WTC11 (cell line): ENCODE data around the gene DIAPH1. TPM values are rescaled to one million over a fixed set of nuclear protein-coding genes. Genes with fewer than 3 reads are reported as not detected.

Source experiments
- ATAC-seq: fragments of 200-7000 bp; cut with Tn5 transposase; 2 replicates; pipeline ENCODE4 v1.10.0; 2021; ENCODE audit warnings: mild to moderate bottlenecking, moderate library complexity
- CTCF ChIA-PET: fragments of 300-600 bp; sonication (Branson Sonifier 250); formaldehyde crosslinking; loops from one replicate; lab custom pipeline; 2021; ENCODE audit warnings: antibody characterized with exemption; lab: Charles Lee
- POLR2A ChIA-PET: fragments of 350-600 bp; sonication (Branson Sonifier 250); formaldehyde crosslinking; loops from one replicate; lab custom pipeline; 2021; ENCODE audit warnings: antibody characterized with exemption; lab: Charles Lee
- DNase-seq: peaks from one replicate; pipeline ENCODE4 v3.0.0; 2021; ENCODE audit warnings: low spot score
- H3K27ac Mint-ChIP-seq: 2 replicates; pipeline ENCODE4 v1.8.0; 2021; ENCODE audit warnings: mixed read lengths
- H3K27me3 Mint-ChIP-seq: 2 replicates; pipeline ENCODE4 v1.8.0; 2021; ENCODE audit warnings: low read depth, mild to moderate bottlenecking, moderate library complexity, mixed read lengths
- H3K36me3 Mint-ChIP-seq: 2 replicates; pipeline ENCODE4 v1.8.0; 2021; ENCODE audit warnings: mixed read lengths
- H3K4me1 Mint-ChIP-seq: 2 replicates; pipeline ENCODE4 v1.8.0; 2022; ENCODE audit warnings: mixed read lengths
- H3K4me3 Mint-ChIP-seq: 2 replicates; pipeline ENCODE4 v1.8.0; 2021; ENCODE audit warnings: mild to moderate bottlenecking, moderate library complexity, mixed read lengths
- H3K9me3 Mint-ChIP-seq: 2 replicates; pipeline ENCODE4 v1.8.0; 2021; ENCODE audit warnings: mixed read lengths
- E2F4 ChIP-seq: sonication (generic); formaldehyde crosslinking; IDR thresholded peaks from 2 replicates; pipeline ENCODE4 v1.8.1; 2022; ENCODE audit warnings: low read depth, mild to moderate bottlenecking, moderate library complexity, missing genetic modification reagents, borderline replicate concordance
- ESRRA ChIP-seq: sonication (generic); formaldehyde crosslinking; IDR thresholded peaks from 2 replicates; pipeline ENCODE4 v1.8.1; 2022; ENCODE audit warnings: mild to moderate bottlenecking, missing genetic modification reagents, borderline replicate concordance
- FOXP1 ChIP-seq: sonication (generic); formaldehyde crosslinking; IDR thresholded peaks from 2 replicates; pipeline ENCODE4 v1.8.0; 2022; ENCODE audit warnings: missing genetic modification reagents, mild to moderate bottlenecking, moderate library complexity, borderline replicate concordance
- GRHL2 ChIP-seq: fragments of 250-450 bp; sonication (Bioruptor Pico); IDR thresholded peaks from 2 replicates; pipeline ENCODE4 v1.8.0; 2022; ENCODE audit warnings: mild to moderate bottlenecking, moderate library complexity; ENCODE audit not compliant: insufficient replicate concordance, severe bottlenecking
- GTF2I ChIP-seq: fragments of 250-450 bp; sonication (Bioruptor Pico); conservative IDR thresholded peaks from 2 replicates; pipeline ENCODE4 v1.4.0; 2021; ENCODE audit warnings: mild to moderate bottlenecking
- JAZF1 ChIP-seq: fragments of 250-450 bp; sonication (Bioruptor Pico); IDR thresholded peaks from 2 replicates; pipeline ENCODE4 v1.9.0; 2021; ENCODE audit warnings: moderate library complexity, mild to moderate bottlenecking, inconsistent platforms
- NFE2L1 ChIP-seq: sonication (generic); formaldehyde crosslinking; IDR thresholded peaks from 2 replicates; pipeline ENCODE4 v1.8.1; 2023; ENCODE audit warnings: missing genetic modification reagents
- NR2C2 ChIP-seq: sonication (generic); formaldehyde crosslinking; IDR thresholded peaks from 2 replicates; pipeline ENCODE4 v1.8.0; 2022; ENCODE audit warnings: mild to moderate bottlenecking, missing genetic modification reagents
- PREB ChIP-seq: sonication (generic); formaldehyde crosslinking; IDR thresholded peaks from 2 replicates; pipeline ENCODE4 v1.8.1; 2022; ENCODE audit warnings: mild to moderate bottlenecking, missing genetic modification reagents, moderate library complexity, borderline replicate concordance
- RELA ChIP-seq: sonication (generic); formaldehyde crosslinking; IDR thresholded peaks from 2 replicates; pipeline ENCODE4 v1.8.1; 2022; ENCODE audit warnings: missing genetic modification reagents, mild to moderate bottlenecking, borderline replicate concordance
- TP53 ChIP-seq: sonication (generic); formaldehyde crosslinking; IDR thresholded peaks from 2 replicates; pipeline ENCODE4 v1.8.1; 2023; ENCODE audit warnings: mild to moderate bottlenecking, missing genetic modification reagents
- ZNF232 ChIP-seq: sonication (generic); formaldehyde crosslinking; IDR thresholded peaks from 2 replicates; pipeline ENCODE4 v1.8.0; 2022; ENCODE audit warnings: mild to moderate bottlenecking, missing genetic modification reagents
- ZNF423 ChIP-seq: fragments of 250-450 bp; sonication (Bioruptor Pico); IDR thresholded peaks from 2 replicates; pipeline ENCODE4 v2.1.2; 2022; ENCODE audit warnings: mild to moderate bottlenecking, moderate library complexity
- ZNF671 ChIP-seq: fragments of 250-450 bp; sonication (Bioruptor Pico); IDR thresholded peaks from 2 replicates; pipeline ENCODE4 v1.8.0; 2021; ENCODE audit warnings: mild to moderate bottlenecking
- total RNA-seq: library from RNA; stranded (reverse); gene quantifications from 3 replicates; pipeline ENCODE4 v1.2.3, GENCODE V29; 2021
- TF ChIP-seq, protein P1 (sequence below): sonication (generic); formaldehyde crosslinking; IDR thresholded peaks from 2 replicates; pipeline ENCODE4 v1.8.0; 2022; ENCODE audit warnings: mild to moderate bottlenecking, missing genetic modification reagents
- TF ChIP-seq, protein P2 (sequence below): sonication (generic); formaldehyde crosslinking; IDR thresholded peaks from 2 replicates; pipeline ENCODE4 v1.8.1; 2023; ENCODE audit warnings: mild to moderate bottlenecking, missing genetic modification reagents, moderate library complexity
- TF ChIP-seq, protein P3 (sequence below): fragments of 250-450 bp; sonication (Bioruptor Pico); IDR thresholded peaks from 2 replicates; pipeline ENCODE4 v1.9.0; 2021; ENCODE audit warnings: mild to moderate bottlenecking
- TF ChIP-seq, protein P4 (sequence below): sonication (generic); formaldehyde crosslinking; IDR thresholded peaks from 2 replicates; pipeline ENCODE4 v1.8.0; 2022; ENCODE audit warnings: mild to moderate bottlenecking, missing genetic modification reagents
- TF ChIP-seq, protein P5 (sequence below): sonication (generic); formaldehyde crosslinking; IDR thresholded peaks from 2 replicates; pipeline ENCODE4 v1.8.1; 2023; ENCODE audit warnings: mild to moderate bottlenecking, missing genetic modification reagents

DIAPH1 gene
- total RNA-seq, 1 experiment from 2014 or later = 109 TPM

GRCh38 chr5:141618030-141618803 lies 583 bp downstream of the DIAPH1 start (continued):
- TF ChIP-seq GTF2I = no peak
- no peak for TF ChIP-seq GRHL2 (CRISPR knock-in tag)
- peak; percentile 39; the same call in 1 of the 2 replicates for TF ChIP-seq NFE2L1
- TF ChIP-seq, all 79 proteins: peak for 5

DNA sequence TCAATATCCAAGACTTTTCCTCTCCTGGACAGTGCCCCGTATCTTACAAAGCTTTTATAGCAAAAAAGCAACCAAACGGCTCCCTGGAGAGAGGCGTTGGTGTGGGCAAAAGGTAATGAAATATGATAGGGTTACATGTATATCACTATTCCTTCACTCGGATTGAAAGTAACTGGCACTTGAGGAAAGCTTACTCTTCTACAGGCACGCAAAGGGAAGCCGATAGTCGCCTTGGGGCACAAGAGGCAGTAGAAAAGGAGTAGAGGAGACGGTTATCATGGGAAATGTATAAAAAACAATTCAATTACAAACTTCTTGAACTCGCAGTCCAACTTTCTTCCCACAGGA lies 1.1 kb downstream of the DIAPH1 start:
- Mint-ChIP-seq H3K36me3 (peaks cover 11% of the 10 kb centered on the region), H3K4me3 (peak overlapping the region; percentile 95), H3K4me1 (peaks cover 43% of the 10 kb centered on the region), H3K27me3 (no peaks in the 10 kb centered on the region; the same call in 1 of the 2 replicates), H3K9me3 (no peaks in the 10 kb centered on the region), H3K27ac (peak overlapping the region; percentile 97)
- POLR2A ChIA-PET = interaction anchor here (0.6 to 3.1 kb wide), 2 partner anchors 19 to 1964 kb away, joined by 3 to 36 read pairs; partner anchors contain the start of genes HDAC3 and RELL2
- DNase-seq (no peak), ATAC-seq (no peak)
- CTCF ChIA-PET = interaction anchor here (1.0 to 2.7 kb wide), 4 partner anchors 20 to 50 kb away, joined by 3 to 18 read pairs (median 9); partner anchors contain the start of genes FCHSD1 and RELL2
- no peak for TF ChIP-seq JAZF1 (CRISPR knock-in tag)
- TF ChIP-seq, protein P1, sequence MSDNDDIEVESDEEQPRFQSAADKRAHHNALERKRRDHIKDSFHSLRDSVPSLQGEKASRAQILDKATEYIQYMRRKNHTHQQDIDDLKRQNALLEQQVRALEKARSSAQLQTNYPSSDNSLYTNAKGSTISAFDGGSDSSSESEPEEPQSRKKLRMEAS (CRISPR knock-in tag) = no peak
- TF ChIP-seq E2F4 (CRISPR knock-in tag) = no peak
- no peak for TF ChIP-seq ZNF423 (CRISPR knock-in tag)

GRCh38 chr5:141617128-141617527 lies 1.7 kb downstream of the DIAPH1 start:
- H3K27ac Mint-ChIP-seq = peak overlapping the region; percentile 52
- H3K36me3 Mint-ChIP-seq = peaks cover 11% of the 10 kb centered on the region
- H3K27me3 Mint-ChIP-seq = no peaks in the 10 kb centered on the region; the same call in 1 of the 2 replicates
- CTCF ChIA-PET = interaction anchor here (0.7 to 2.7 kb wide), 7 partner anchors 10 to 209 kb away, joined by 3 to 18 read pairs (median 7); partner anchors contain the start of genes FCHSD1, PCDHGB6 and RELL2
- no peak for ATAC-seq
- POLR2A ChIA-PET = no interaction called here
- TF ChIP-seq, protein P2, sequence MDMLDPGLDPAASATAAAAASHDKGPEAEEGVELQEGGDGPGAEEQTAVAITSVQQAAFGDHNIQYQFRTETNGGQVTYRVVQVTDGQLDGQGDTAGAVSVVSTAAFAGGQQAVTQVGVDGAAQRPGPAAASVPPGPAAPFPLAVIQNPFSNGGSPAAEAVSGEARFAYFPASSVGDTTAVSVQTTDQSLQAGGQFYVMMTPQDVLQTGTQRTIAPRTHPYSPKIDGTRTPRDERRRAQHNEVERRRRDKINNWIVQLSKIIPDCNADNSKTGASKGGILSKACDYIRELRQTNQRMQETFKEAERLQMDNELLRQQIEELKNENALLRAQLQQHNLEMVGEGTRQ (CRISPR knock-in tag) = no peak
- no peak for TF ChIP-seq ESRRA (CRISPR knock-in tag)
- no peaks in the 10 kb centered on the region for H3K9me3 Mint-ChIP-seq
- no peak for DNase-seq
- H3K4me3 Mint-ChIP-seq = peak overlapping the region; percentile 95
- H3K4me1 Mint-ChIP-seq = peaks cover 46% of the 10 kb centered on the region

DNA sequence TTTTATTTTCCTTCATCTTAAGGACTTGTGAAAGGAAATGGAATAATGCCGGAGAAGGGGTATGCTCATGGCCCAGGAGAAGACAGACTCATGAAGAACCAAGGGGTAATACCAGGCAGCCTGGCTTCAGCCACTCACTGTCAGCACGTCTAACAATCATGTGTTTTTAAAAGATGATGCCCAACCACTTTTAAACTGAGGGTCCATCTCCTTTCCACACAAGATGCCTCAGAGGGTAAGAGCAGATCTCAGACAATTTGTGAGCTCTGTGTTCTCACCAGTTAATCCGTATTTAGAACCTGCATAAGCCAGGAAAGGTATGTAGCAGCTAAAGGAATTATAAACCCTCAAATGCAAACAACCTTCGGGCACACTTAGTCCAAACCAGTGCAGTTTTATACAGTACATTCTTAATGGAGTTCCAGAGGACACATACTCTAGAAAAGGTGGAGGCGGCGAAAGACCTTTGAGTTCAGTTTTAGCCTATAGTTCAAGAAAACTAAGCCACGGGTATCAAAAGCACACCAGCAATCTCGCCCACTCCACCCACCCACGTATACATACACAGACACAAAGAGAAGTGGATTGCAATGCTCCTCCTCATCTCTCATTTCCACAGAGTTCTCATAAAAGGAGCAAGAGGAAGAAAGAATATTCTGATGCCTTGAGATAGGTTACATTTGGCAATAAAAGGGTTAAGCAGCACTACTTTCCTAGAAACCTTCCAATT lies 2.6 kb downstream of the DIAPH1 start:
- DNase-seq (no peak), ATAC-seq (no peak)
- H3K4me3 Mint-ChIP-seq = peak overlapping the region; percentile 95
- H3K27me3 Mint-ChIP-seq = no peaks in the 10 kb centered on the region; the same call in 1 of the 2 replicates
- peak overlapping the region; percentile 62; the same call in 1 of the 2 replicates for H3K27ac Mint-ChIP-seq
- H3K9me3 Mint-ChIP-seq = no peaks in the 10 kb centered on the region
- H3K36me3 Mint-ChIP-seq = peaks cover 3% of the 10 kb centered on the region; the same call in 1 of the 2 replicates
- POLR2A ChIA-PET = interaction anchor here (0.7 kb wide), 1 partner anchor 262 kb away, joined by 6 read pairs; no protein-coding TSS in a partner anchor
- H3K4me1 Mint-ChIP-seq = peaks cover 51% of the 10 kb centered on the region
- CTCF ChIA-PET = interaction anchor here (0.7 to 2.7 kb wide), 4 partner anchors 11 to 208 kb away, joined by 3 to 18 read pairs (median 11); partner anchors contain the start of gene PCDHGB6
- no peak for TF ChIP-seq TP53 (CRISPR knock-in tag)
- TF ChIP-seq ZNF671 (CRISPR knock-in tag) = no peak
- TF ChIP-seq, protein P3, sequence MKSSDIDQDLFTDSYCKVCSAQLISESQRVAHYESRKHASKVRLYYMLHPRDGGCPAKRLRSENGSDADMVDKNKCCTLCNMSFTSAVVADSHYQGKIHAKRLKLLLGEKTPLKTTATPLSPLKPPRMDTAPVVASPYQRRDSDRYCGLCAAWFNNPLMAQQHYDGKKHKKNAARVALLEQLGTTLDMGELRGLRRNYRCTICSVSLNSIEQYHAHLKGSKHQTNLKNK = no peak
- no peak for TF ChIP-seq PREB (CRISPR knock-in tag)
- TF ChIP-seq NR2C2 (CRISPR knock-in tag) = no peak
- TF ChIP-seq, protein P4, sequence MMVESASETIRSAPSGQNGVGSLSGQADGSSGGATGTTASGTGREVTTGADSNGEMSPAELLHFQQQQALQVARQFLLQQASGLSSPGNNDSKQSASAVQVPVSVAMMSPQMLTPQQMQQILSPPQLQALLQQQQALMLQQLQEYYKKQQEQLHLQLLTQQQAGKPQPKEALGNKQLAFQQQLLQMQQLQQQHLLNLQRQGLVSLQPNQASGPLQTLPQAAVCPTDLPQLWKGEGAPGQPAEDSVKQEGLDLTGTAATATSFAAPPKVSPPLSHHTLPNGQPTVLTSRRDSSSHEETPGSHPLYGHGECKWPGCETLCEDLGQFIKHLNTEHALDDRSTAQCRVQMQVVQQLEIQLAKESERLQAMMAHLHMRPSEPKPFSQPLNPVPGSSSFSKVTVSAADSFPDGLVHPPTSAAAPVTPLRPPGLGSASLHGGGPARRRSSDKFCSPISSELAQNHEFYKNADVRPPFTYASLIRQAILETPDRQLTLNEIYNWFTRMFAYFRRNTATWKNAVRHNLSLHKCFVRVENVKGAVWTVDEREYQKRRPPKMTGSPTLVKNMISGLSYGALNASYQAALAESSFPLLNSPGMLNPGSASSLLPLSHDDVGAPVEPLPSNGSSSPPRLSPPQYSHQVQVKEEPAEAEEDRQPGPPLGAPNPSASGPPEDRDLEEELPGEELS (CRISPR knock-in tag) = no peak
- TF ChIP-seq FOXP1 (CRISPR knock-in tag) = no peak
- TF ChIP-seq, protein P5, sequence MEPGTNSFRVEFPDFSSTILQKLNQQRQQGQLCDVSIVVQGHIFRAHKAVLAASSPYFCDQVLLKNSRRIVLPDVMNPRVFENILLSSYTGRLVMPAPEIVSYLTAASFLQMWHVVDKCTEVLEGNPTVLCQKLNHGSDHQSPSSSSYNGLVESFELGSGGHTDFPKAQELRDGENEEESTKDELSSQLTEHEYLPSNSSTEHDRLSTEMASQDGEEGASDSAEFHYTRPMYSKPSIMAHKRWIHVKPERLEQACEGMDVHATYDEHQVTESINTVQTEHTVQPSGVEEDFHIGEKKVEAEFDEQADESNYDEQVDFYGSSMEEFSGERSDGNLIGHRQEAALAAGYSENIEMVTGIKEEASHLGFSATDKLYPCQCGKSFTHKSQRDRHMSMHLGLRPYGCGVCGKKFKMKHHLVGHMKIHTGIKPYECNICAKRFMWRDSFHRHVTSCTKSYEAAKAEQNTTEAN (CRISPR knock-in tag) = no peak
- no peak for TF ChIP-seq ZNF232
- TF ChIP-seq RELA (CRISPR knock-in tag) = no peak
